HG03280 (cell line): Measurements from ENCODE around the gene IL16.

Experiments used
- ATAC-seq: cut with Tn5 transposase; IDR thresholded peaks from one replicate; pipeline ENCODE4 v1.9.1; 2021; ENCODE audit warnings: mild to moderate bottlenecking, moderate library complexity; ENCODE audit not compliant: unreplicated experiment

The IL16 gene

GRCh38 chr15:81174125-81174791 lies 22.4 kb upstream of the IL16 start:
- no peak for ATAC-seq

GRCh38 chr15:81174792-81175327 lies 21.8 kb upstream of the IL16 start:
- ATAC-seq = no peak

GRCh38 chr15:81175496-81175895 lies 21.2 kb upstream of the IL16 start:
- ATAC-seq = no peak

- no peak for ATAC-seq
Measured at GRCh38 chr15:81176291-81176893, 20.3 kb upstream of the IL16 start.

GRCh38 chr15:81178365-81178764 lies 18.3 kb upstream of the IL16 start:
- ATAC-seq = no peak

GRCh38 chr15:81181220-81181619 lies 15.5 kb upstream of the IL16 start:
- ATAC-seq = no peak

GRCh38 chr15:81182031-81182755 lies 14.5 kb upstream of the IL16 start:
- ATAC-seq = no peak

GRCh38 chr15:81182756-81183438 lies 13.8 kb upstream of the IL16 start:
- no peak for ATAC-seq

GRCh38 chr15:81183439-81183775 lies 13.3 kb upstream of the IL16 start:
- no peak for ATAC-seq

- no peak for ATAC-seq
Measured at GRCh38 chr15:81184188-81184587, 12.5 kb upstream of the IL16 start.

GRCh38 chr15:81185631-81186295 lies 10.9 kb upstream of the IL16 start:
- no peak for ATAC-seq

- ATAC-seq = no peak
Measured at GRCh38 chr15:81188354-81188753, 8.3 kb upstream of the IL16 start.

- no peak for ATAC-seq
Measured at GRCh38 chr15:81189583-81190283, 6.9 kb upstream of the IL16 start.

- ATAC-seq = no peak
Measured at GRCh38 chr15:81190922-81191507, 5.7 kb upstream of the IL16 start.

- ATAC-seq = no peak
Measured at GRCh38 chr15:81191701-81192100, 5.0 kb upstream of the IL16 start.

- ATAC-seq = no peak
Measured at GRCh38 chr15:81194723-81195122, 2.0 kb upstream of the IL16 start.

- no peak for ATAC-seq
Measured at GRCh38 chr15:81195339-81195864, 1.3 kb upstream of the IL16 start.

- no peak for ATAC-seq
Measured at GRCh38 chr15:81197255-81197630, 564 bp downstream of the IL16 start.

- ATAC-seq = no peak
Measured at GRCh38 chr15:81197688-81198281, 1.1 kb downstream of the IL16 start.
